GM19025 (cell line): ENCODE results near the gene LAMB4.

Experiments used
- ATAC-seq: cut with Tn5 transposase; IDR thresholded peaks from one replicate; pipeline ENCODE4 v1.9.1; 2021; ENCODE audit warnings: mild to moderate bottlenecking, low read depth, moderate library complexity; ENCODE audit not compliant: unreplicated experiment

LAMB4 gene

GRCh38 chr7:108001764-108002725 is 128.1 kb downstream of the LAMB4 start:
- no peak for ATAC-seq

- ATAC-seq: no peak
These were observed 129.0 kb downstream of the LAMB4 start for GRCh38 chr7:108000875-108001763.

GRCh38 chr7:107999779-108000560 is 130.2 kb downstream of the LAMB4 start:
- ATAC-seq: no peak

- no peak for ATAC-seq
These were observed 131.3 kb downstream of the LAMB4 start for GRCh38 chr7:107998660-107999480.

- no peak for ATAC-seq
These were observed 132.0 kb downstream of the LAMB4 start for GRCh38 chr7:107998150-107998549.

- ATAC-seq: no peak
These were observed 133.9 kb downstream of the LAMB4 start for GRCh38 chr7:107996072-107996882.

GRCh38 chr7:107995184-107996071 is 134.7 kb downstream of the LAMB4 start:
- ATAC-seq: no peak

- no peak for ATAC-seq
These were observed 135.6 kb downstream of the LAMB4 start for GRCh38 chr7:107994421-107995030.

- ATAC-seq: no peak
These were observed 136.3 kb downstream of the LAMB4 start for GRCh38 chr7:107993891-107994291.

- no peak for ATAC-seq
These were observed 140.4 kb downstream of the LAMB4 start for GRCh38 chr7:107989618-107990373.

- no peak for ATAC-seq
These were observed 147.2 kb downstream of the LAMB4 start for GRCh38 chr7:107982918-107983389.

GRCh38 chr7:107982042-107982840 is 147.9 kb downstream of the LAMB4 start:
- ATAC-seq: no peak

GRCh38 chr7:107981466-107981865 is 148.7 kb downstream of the LAMB4 start:
- ATAC-seq: no peak

- ATAC-seq: no peak
These were observed 149.4 kb downstream of the LAMB4 start for GRCh38 chr7:107980671-107981190.

- no peak for ATAC-seq
These were observed 150.0 kb downstream of the LAMB4 start for GRCh38 chr7:107980171-107980570.
